OCI-LY7 (cell line): ENCODE data around the gene GTF2H3.

Experiments
- EZH2phosphoT487 ChIP-seq: fragments of 200-600 bp; sonication (generic); IDR thresholded peaks from 2 replicates; pipeline ENCODE4 v1.6.1; 2018; ENCODE audit warnings: low read depth, borderline replicate concordance, mild to moderate bottlenecking, mixed run types, antibody characterized with exemption, low read length, moderate library complexity, mixed read lengths
- TF ChIP-seq, protein P1 (sequence below): fragments of 200-600 bp; sonication (generic); conservative IDR thresholded peaks from 2 replicates; pipeline ENCODE4 v1.5.1; 2014; ENCODE audit warnings: mild to moderate bottlenecking, antibody characterized with exemption, low read length, moderate library complexity, mixed read lengths

DNA sequence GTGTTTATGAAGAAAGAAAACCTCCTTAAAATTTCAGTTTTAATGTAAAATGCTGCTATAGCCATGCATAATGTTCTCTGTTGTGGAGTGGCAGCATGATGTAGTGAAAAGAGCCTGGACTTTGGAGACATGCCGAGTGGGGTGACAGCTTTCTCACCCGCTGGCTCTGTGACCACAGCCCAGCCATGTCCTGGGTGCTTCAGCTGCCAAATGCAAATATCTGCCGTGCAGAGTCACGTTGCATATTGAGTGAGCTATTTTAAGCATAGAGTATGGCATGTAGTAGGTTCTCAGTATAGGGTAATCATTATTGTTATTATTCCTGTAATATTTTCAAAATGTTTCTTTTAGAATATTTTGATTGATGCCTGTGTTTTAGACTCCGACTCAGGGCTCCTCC, 21.8 kb downstream of the GTF2H3 start:
- TF ChIP-seq, protein P1, sequence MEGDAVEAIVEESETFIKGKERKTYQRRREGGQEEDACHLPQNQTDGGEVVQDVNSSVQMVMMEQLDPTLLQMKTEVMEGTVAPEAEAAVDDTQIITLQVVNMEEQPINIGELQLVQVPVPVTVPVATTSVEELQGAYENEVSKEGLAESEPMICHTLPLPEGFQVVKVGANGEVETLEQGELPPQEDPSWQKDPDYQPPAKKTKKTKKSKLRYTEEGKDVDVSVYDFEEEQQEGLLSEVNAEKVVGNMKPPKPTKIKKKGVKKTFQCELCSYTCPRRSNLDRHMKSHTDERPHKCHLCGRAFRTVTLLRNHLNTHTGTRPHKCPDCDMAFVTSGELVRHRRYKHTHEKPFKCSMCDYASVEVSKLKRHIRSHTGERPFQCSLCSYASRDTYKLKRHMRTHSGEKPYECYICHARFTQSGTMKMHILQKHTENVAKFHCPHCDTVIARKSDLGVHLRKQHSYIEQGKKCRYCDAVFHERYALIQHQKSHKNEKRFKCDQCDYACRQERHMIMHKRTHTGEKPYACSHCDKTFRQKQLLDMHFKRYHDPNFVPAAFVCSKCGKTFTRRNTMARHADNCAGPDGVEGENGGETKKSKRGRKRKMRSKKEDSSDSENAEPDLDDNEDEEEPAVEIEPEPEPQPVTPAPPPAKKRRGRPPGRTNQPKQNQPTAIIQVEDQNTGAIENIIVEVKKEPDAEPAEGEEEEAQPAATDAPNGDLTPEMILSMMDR, result no peak
- no peak for TF ChIP-seq EZH2phosphoT487
